ENCODE measurements around the gene NDUFB3.

GRCh38 chr2:201118961-201119854, 47.4 kb downstream of the NDUFB3 start:
- TF ChIP-seq IRF3 (IDR thresholded peaks at IDR 0.05) (no peak), PBX3 (IDR thresholded peaks at IDR 0.05; ENCODE audit: insufficient replicate concordance, low read depth, low read length) (no peak), FOS (IDR thresholded peaks at IDR 0.05; ENCODE audit: borderline replicate concordance, extremely low read depth, insufficient read length) (no peak), POU2F2 (IDR thresholded peaks at IDR 0.05; ENCODE audit: borderline replicate concordance, low read depth, low read length) (no peak), TAF1 (IDR thresholded peaks at IDR 0.05; ENCODE audit: borderline replicate concordance, low read depth, low read length) (peak; percentile 42; the same call in 1 of the 2 replicates), CREM (IDR thresholded peaks at IDR 0.05; ENCODE audit: low read depth) (no peak), BACH1 (IDR thresholded peaks at IDR 0.05; ENCODE audit: borderline replicate concordance) (no peak), ZBED1 (IDR thresholded peaks at IDR 0.05; ENCODE audit: borderline replicate concordance) (no peak), CTCF (IDR thresholded peaks at IDR 0.05 in 2 of 3, conservative IDR thresholded peaks at IDR 0.05 in 1 of 3; ENCODE audit: control insufficient read depth in 2 of 3, extremely low read depth in 1 of 3, insufficient read depth in 1 of 3, low read depth in 3 of 3, low read length in 3 of 3) (no peak), ATF3 (IDR thresholded peaks at IDR 0.05; ENCODE audit: borderline replicate concordance, extremely low read depth, low read depth, low read length) (no peak), MYC (IDR thresholded peaks at IDR 0.05; ENCODE audit: insufficient read depth, insufficient read length, insufficient replicate concordance, low read length, severe bottlenecking) (no peak), RFX5 (IDR thresholded peaks at IDR 0.05; ENCODE audit: low read depth, low read length) (no peak), PRDM15 (CRISPR knock-in tag; IDR thresholded peaks at IDR 0.05) (no peak), TCF12 (IDR thresholded peaks at IDR 0.05; ENCODE audit: low read depth, low read length) (no peak)
